Measurements from ENCODE around the gene NEU2. TPM values are rescaled to one million over a fixed set of nuclear protein-coding genes. Genes with fewer than 3 reads are reported as not detected.

Gene NEU2
- total and polyA plus RNA-seq, 2 of the 4 experiments (the other 2 are of a cell fraction), result not detected

- Histone ChIP-seq H3K36me3 (ENCODE audit: control insufficient read depth, insufficient read depth, low read length) (no peaks in the 10 kb centered on the region), H3K23ac (ENCODE audit: low read depth, low read length) (no peak overlapping the region), H3K9me1 (ENCODE audit: insufficient read depth, low read length) (no peaks in the 10 kb centered on the region), H3K79me1 (ENCODE audit: low read depth in 1 of 2, low read length in 2 of 2) (no peaks in the 10 kb centered on the region), H3K14ac (replicated peaks; ENCODE audit: low read depth, low read length) (no peak overlapping the region), H2BK20ac (ENCODE audit: low read depth, low read length) (no peak overlapping the region), H4K8ac (ENCODE audit: low read depth in 2 of 2, low read length in 2 of 2) (no peak overlapping the region), H3K56ac (ENCODE audit: extremely low read depth, insufficient read depth, low read length) (no peak overlapping the region), H3K4ac (ENCODE audit: low read depth, low read length) (no peak overlapping the region), H3K18ac (ENCODE audit: low read depth, low read length) (no peak overlapping the region), H3K4me1 (ENCODE audit: control insufficient read depth, insufficient read depth, low read length) (peaks cover 4% of the 10 kb centered on the region; the same call in 1 of the 2 replicates), H3K27me3 (ENCODE audit: control insufficient read depth, insufficient read depth, low read length) (peaks cover 11% of the 10 kb centered on the region), H4K5ac (ENCODE audit: low read depth, low read length) (no peak overlapping the region), H2BK5ac (ENCODE audit: low read depth, low read length, poor library complexity, severe bottlenecking) (no peak overlapping the region), H2AK9ac (replicated peaks; ENCODE audit: low read depth, low read length, poor library complexity) (no peak overlapping the region), H4K20me1 (ENCODE audit: insufficient read depth, low read length) (no peaks in the 10 kb centered on the region), H2BK120ac (ENCODE audit: low read depth, low read length) (no peak overlapping the region), H3K4me2 (ENCODE audit: low read depth, low read length) (no peak overlapping the region), H2AFZ (replicated peaks; ENCODE audit: low read length, poor library complexity) (no peak overlapping the region), H3K9ac (ENCODE audit: low read depth, low read length) (no peak overlapping the region), H3K27ac (ENCODE audit: insufficient read depth, low read length) (no peak overlapping the region), H2AK5ac (ENCODE audit: low read depth, low read length) (no peak overlapping the region), H4K91ac (ENCODE audit: insufficient read depth, low read depth, low read length) (no peak overlapping the region), H3K4me3 (ENCODE audit: insufficient read depth, low read depth, low read length) (no peak overlapping the region), H3K9me3 (ENCODE audit: control insufficient read depth, insufficient read depth, low read length) (no peaks in the 10 kb centered on the region), H2BK15ac (ENCODE audit: low read depth, low read length) (no peak overlapping the region)
- POLR2A ChIA-PET (ENCODE audit: unreplicated experiment), result no interaction called here
- dilution Hi-C loops (cut with HindIII; ENCODE audit: low sequenced_read_pairs, unreplicated experiment), result no loop called here
- TF ChIP-seq RFX5 (IDR thresholded peaks at IDR 0.05; ENCODE audit: low read depth, low read length) (no peak), CEBPB (IDR thresholded peaks at IDR 0.05; ENCODE audit: low read depth, low read length) (no peak), MAFK (IDR thresholded peaks at IDR 0.05; ENCODE audit: low read depth, low read length) (no peak), MXI1 (IDR thresholded peaks at IDR 0.05; ENCODE audit: borderline replicate concordance, low read depth, low read length) (no peak), NFE2L2 (IDR thresholded peaks at IDR 0.05; ENCODE audit: low read depth, low read length) (no peak), RCOR1 (IDR thresholded peaks at IDR 0.05; ENCODE audit: insufficient replicate concordance, low read length) (no peak), BHLHE40 (IDR thresholded peaks at IDR 0.05; ENCODE audit: low read depth, low read length) (no peak), SMC3 (IDR thresholded peaks at IDR 0.05; ENCODE audit: low read depth, low read length) (no peak), MAZ (IDR thresholded peaks at IDR 0.05; ENCODE audit: borderline replicate concordance, low read depth, low read length) (no peak), POLR2A (IDR thresholded peaks at IDR 0.05; ENCODE audit: low read depth, low read length) (no peak)
- TF ChIP-seq, protein P1, sequence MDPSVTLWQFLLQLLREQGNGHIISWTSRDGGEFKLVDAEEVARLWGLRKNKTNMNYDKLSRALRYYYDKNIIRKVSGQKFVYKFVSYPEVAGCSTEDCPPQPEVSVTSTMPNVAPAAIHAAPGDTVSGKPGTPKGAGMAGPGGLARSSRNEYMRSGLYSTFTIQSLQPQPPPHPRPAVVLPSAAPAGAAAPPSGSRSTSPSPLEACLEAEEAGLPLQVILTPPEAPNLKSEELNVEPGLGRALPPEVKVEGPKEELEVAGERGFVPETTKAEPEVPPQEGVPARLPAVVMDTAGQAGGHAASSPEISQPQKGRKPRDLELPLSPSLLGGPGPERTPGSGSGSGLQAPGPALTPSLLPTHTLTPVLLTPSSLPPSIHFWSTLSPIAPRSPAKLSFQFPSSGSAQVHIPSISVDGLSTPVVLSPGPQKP (IDR thresholded peaks at IDR 0.05; ENCODE audit: borderline replicate concordance, low read depth, low read length), result no peak
- TF ChIP-seq, protein P2, sequence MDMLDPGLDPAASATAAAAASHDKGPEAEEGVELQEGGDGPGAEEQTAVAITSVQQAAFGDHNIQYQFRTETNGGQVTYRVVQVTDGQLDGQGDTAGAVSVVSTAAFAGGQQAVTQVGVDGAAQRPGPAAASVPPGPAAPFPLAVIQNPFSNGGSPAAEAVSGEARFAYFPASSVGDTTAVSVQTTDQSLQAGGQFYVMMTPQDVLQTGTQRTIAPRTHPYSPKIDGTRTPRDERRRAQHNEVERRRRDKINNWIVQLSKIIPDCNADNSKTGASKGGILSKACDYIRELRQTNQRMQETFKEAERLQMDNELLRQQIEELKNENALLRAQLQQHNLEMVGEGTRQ (IDR thresholded peaks at IDR 0.05; ENCODE audit: low read depth, low read length), result no peak
- TF ChIP-seq, protein P3, sequence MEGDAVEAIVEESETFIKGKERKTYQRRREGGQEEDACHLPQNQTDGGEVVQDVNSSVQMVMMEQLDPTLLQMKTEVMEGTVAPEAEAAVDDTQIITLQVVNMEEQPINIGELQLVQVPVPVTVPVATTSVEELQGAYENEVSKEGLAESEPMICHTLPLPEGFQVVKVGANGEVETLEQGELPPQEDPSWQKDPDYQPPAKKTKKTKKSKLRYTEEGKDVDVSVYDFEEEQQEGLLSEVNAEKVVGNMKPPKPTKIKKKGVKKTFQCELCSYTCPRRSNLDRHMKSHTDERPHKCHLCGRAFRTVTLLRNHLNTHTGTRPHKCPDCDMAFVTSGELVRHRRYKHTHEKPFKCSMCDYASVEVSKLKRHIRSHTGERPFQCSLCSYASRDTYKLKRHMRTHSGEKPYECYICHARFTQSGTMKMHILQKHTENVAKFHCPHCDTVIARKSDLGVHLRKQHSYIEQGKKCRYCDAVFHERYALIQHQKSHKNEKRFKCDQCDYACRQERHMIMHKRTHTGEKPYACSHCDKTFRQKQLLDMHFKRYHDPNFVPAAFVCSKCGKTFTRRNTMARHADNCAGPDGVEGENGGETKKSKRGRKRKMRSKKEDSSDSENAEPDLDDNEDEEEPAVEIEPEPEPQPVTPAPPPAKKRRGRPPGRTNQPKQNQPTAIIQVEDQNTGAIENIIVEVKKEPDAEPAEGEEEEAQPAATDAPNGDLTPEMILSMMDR (conservative IDR thresholded peaks at IDR 0.05; ENCODE audit: low read depth, low read length), result no peak
- ATAC-seq (ENCODE audit: low read depth), result no peak
- BruUV-seq (replicated peaks), result no TSS peak
- CTCF ChIA-PET, result interaction anchor here (0.7 kb wide), 1 partner anchor 183 kb away, joined by 3 read pairs; no protein-coding TSS in a partner anchor
- WGBS, 2 experiments (ENCODE audit: extremely low coverage in 2 of 2, insufficient read length in 1 of 2), result 64% methylated on average over 5 of the region's 6 CpGs; no CpG with 5 or more reads in 1 of the 2 experiments
- no peak for DNase-seq
- intact Hi-C loops (cut with micrococcal nuclease), result no loop called here
- in situ Hi-C loops (cut with MboI; ENCODE audit: low sequenced_read_pairs), result loop anchor here (10.0 kb wide), 1 partner anchor 202 kb away; no protein-coding TSS in a partner anchor
Measured at GRCh38 chr2:233056961-233057605, 24.6 kb downstream of the NEU2 start.

Measured in IMR-90 (cell line).